ENCODE data around the gene PHF1.

The PHF1 gene

GRCh38 chr6:33458676-33459075 lies 47.9 kb downstream of the PHF1 start:
- DNase-seq = no peak

GRCh38 chr6:33459226-33459625 lies 48.4 kb downstream of the PHF1 start:
- no peak for DNase-seq

Measured in fibroblast of skin of scalp (primary cell).